ENCODE data around the gene ZFP30. TPM values are rescaled to one million over a fixed set of nuclear protein-coding genes. Genes with fewer than 3 reads are reported as not detected.
A peak's percentile ranks its signal among the peaks of the same experiment; 100 is the strongest.

Gene ZFP30
- total RNA-seq, 4 donors from 2014 or later = 3.3 to 13.1 (median 5.5) TPM

DNA sequence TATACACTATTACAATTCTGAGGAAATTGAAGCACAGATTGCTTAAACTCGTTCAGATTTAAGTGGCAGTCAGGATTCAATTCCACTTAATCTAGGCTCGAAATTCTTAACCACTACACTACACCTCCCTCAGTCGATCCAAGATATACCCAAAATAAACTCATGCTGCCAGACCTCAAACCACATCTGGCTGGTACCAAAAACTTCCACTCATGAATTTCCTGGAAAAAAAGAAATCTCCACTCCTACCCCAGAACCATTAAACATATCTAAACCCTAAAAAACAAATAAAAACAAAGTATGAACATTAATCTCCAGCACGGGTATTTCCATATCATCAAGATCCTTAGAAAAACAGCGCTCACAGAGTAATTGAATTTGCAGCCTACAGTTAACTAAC is 1.1 kb downstream of the ZFP30 start:
- Histone ChIP-seq H3K4me1 (peaks cover 0 to 15% (median 4%) of the 10 kb centered on the region in 4 donors), H3K27ac (peak overlapping the region in 3 of 4 donors; percentile 82 to 86 (median 85)), H3K27me3 (no peaks in the 10 kb centered on the region), H3K9me3 (no peaks in the 10 kb centered on the region), H3K4me3 (peak overlapping the region; percentile 64 to 82 (median 72)), H3K36me3 (no peaks in the 10 kb centered on the region)
- TF ChIP-seq POLR2A (IDR thresholded peaks at IDR 0.05) = no peak
- TF ChIP-seq, protein P1, sequence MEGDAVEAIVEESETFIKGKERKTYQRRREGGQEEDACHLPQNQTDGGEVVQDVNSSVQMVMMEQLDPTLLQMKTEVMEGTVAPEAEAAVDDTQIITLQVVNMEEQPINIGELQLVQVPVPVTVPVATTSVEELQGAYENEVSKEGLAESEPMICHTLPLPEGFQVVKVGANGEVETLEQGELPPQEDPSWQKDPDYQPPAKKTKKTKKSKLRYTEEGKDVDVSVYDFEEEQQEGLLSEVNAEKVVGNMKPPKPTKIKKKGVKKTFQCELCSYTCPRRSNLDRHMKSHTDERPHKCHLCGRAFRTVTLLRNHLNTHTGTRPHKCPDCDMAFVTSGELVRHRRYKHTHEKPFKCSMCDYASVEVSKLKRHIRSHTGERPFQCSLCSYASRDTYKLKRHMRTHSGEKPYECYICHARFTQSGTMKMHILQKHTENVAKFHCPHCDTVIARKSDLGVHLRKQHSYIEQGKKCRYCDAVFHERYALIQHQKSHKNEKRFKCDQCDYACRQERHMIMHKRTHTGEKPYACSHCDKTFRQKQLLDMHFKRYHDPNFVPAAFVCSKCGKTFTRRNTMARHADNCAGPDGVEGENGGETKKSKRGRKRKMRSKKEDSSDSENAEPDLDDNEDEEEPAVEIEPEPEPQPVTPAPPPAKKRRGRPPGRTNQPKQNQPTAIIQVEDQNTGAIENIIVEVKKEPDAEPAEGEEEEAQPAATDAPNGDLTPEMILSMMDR (IDR thresholded peaks at IDR 0.05) = no peak
- no peak for DNase-seq

DNA sequence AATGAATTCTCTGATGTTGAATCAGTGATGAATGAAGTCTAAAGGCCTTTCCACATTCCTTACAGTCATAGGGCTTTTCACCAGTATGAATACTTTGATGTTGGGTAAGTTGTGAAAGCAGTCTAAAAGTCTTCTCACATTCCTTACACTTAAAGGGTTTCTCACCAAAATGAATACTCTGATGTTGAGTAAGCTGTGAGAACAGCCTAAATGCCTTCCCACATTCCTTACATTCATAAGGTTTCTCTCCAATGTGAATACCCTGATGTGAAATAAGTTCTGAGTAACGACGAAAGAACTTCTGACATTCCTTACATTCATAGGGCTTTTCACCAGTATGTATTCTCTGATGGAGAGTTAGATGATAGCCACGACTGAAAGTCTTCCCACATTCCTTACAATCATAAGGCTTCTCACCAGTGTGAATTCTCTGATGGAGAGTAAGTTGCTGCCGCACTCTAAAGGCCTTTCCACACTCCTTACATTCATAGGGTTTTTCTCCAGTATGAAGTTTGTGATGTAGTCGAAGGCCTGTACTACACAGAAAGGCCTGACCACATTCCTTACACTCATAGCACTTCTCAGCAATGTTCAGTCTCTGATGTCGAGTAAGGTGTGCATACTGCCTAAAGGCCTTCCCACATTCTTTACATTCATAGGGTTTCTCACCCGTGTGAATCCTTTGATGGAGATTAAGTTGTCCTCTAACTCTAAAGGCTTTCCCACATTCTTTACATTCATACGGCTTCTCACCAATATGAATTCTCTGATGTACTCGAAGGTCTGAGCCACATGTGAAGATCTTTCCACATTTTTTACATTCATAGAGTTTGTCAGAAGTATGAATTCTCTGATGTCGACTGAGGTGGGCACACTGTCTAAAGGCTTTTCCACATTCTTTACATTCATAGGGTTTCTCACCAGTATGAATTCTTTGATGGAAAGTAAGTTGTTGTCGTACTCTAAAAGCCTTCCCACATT is 19.9 kb downstream of the ZFP30 start:
- no peaks in the 10 kb centered on the region for H3K4me1 ChIP-seq
- no peak overlapping the region for H3K27ac ChIP-seq
- H3K4me3 ChIP-seq = no peak overlapping the region
- no peaks in the 10 kb centered on the region for H3K27me3 ChIP-seq
- peaks cover 0 to 38% (median 4%) of the 10 kb centered on the region in 3 donors for H3K36me3 ChIP-seq
- H3K9me3 ChIP-seq = peaks cover 0 to 94% (median 11%) of the 10 kb centered on the region in 4 donors
- DNase-seq = no peak
- no peak for TF ChIP-seq POLR2A (IDR thresholded peaks at IDR 0.05)
- TF ChIP-seq, protein P1 (IDR thresholded peaks at IDR 0.05) = no peak

DNA sequence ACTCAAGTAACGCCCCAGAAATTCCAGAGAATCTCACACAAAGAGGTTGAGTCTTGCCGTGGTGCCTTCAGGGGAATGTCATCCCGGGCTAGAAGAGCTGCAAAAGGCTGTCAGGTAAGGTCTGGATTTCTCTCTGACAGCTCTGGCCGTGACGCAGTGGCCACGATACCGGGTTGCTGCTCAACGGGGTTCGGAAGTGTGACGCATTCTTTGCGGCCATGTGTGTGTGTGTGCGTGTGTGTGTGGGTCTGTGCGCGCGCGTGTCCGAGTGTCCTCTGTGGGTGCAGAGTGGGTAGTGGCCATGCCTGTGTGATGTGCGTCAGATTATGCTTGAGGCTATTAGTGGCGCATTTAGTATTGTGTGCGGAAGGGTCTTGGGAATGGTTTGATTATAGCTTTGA is 60.3 kb downstream of the ZFP30 start:
- peaks cover 0 to 11% (median 0%) of the 10 kb centered on the region in 4 donors for H3K9me3 ChIP-seq
- H3K4me3 ChIP-seq = peak overlapping the region; percentile 68 to 74 (median 71)
- H3K27ac ChIP-seq = peak overlapping the region; percentile 88 to 92 (median 89)
- peak; percentile 65 to 85 (median 75) for DNase-seq
- TF ChIP-seq, protein P1 (IDR thresholded peaks at IDR 0.05) = no peak
- TF ChIP-seq POLR2A (IDR thresholded peaks at IDR 0.05) = no peak
- no peaks in the 10 kb centered on the region for H3K27me3 ChIP-seq
- peaks cover 0 to 19% (median 0%) of the 10 kb centered on the region in 3 donors for H3K36me3 ChIP-seq
- peaks cover 0 to 16% (median 0%) of the 10 kb centered on the region in 4 donors for H3K4me1 ChIP-seq

DNA sequence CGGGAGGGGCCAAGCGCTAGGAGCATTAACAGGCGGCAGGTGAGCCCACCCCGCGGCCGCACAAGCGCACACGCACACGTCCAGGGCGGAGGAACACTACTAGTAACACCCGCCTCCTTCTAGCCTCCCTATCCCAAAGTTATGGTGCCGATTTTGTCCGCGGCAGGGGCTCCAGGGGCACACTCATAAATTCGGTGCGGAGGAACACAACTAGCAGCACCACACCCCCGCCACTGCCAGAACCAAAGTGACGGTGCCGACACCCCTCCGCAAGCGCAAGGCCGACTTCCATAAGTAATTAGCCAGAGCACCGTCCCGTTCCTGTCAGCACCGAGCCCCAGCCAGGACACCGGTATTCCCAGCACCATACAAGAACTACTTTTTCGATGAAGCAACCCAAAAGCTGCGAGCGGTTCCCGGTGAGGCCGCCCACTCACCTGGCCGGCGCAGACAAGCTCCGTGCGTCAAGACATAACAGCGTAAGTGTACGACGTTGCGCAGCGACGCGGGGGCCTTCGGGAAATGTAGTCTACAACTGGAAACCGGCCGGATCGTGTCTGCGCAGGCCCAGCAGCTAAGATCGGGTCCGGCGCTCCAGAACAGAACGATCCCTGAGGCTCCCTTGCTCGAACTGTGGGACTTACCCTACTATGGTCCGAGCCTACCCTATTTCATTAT is 60.8 kb downstream of the ZFP30 start, which contains the start of the genes ZNF540 and ZNF571:
Gene ZNF540, plus strand, starts transcription at position 573 of the 678 bp plus-strand sequence. CDS start 3,572 bp downstream, outside the sequence.
Gene ZNF571, minus strand, starts transcription at position 489 of the 678 bp plus-strand sequence. CDS start 8,116 bp downstream, outside the sequence.
- peak; percentile 95 to 98 (median 95) for DNase-seq
- Histone ChIP-seq H3K4me1 (peaks cover 0 to 16% (median 0%) of the 10 kb centered on the region in 4 donors), H3K27ac (peak within 1 kb of the TSS; percentile 88 to 92 (median 89)), H3K36me3 (peaks cover 0 to 14% (median 0%) of the 10 kb centered on the region in 3 donors), H3K9me3 (peaks cover 0 to 14% (median 0%) of the 10 kb centered on the region in 4 donors), H3K4me3 (peak within 1 kb of the TSS; percentile 68 to 74 (median 71)), H3K27me3 (no peaks in the 10 kb centered on the region)
- TF ChIP-seq POLR2A (IDR thresholded peaks at IDR 0.05) = peak; percentile 43 to 61
- TF ChIP-seq, protein P1 (IDR thresholded peaks at IDR 0.05) = no peak

DNA sequence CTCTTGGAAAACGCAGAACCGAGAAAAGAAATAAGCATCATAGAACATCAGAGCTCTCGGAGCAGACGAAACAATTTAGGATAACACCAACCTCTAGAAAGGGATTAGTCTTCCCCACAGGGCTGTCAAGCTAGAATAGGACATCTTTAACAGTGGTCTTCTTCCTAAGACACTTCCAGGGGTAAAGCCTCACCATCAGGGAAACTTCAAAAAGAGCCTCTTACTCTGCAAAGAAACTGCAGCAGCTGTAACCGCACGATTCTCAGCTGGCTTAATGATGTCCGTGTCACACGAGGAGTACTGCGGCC is 61.3 kb downstream of the ZFP30 start:
- Histone ChIP-seq H3K36me3 (peaks cover 0 to 10% (median 0%) of the 10 kb centered on the region in 3 donors), H3K27ac (peak overlapping the region; percentile 88 to 92 (median 89)), H3K4me3 (peak overlapping the region; percentile 68 to 74 (median 71)), H3K4me1 (peaks cover 0 to 16% (median 0%) of the 10 kb centered on the region in 4 donors), H3K9me3 (peaks cover 0 to 19% (median 0%) of the 10 kb centered on the region in 4 donors), H3K27me3 (no peaks in the 10 kb centered on the region)
- DNase-seq = no peak
- TF ChIP-seq POLR2A (IDR thresholded peaks at IDR 0.05) = no peak
- TF ChIP-seq, protein P1 (IDR thresholded peaks at IDR 0.05) = no peak
